Activated B cell treated with CpG ODN at 0.5 μM for 24 hours (primary cell): ENCODE data around the gene IL17RB. TPM values are rescaled to one million over a fixed set of nuclear protein-coding genes. Genes with fewer than 3 reads are reported as not detected.

ENCODE experiments used
- ATAC-seq: fragments of 200-7000 bp; cut with Tn5 transposase; one replicate; pipeline ENCODE4 v1.10.0; 2021; ENCODE audit warnings: low read depth, mild to moderate bottlenecking, moderate library complexity
- CTCF ChIA-PET: fragments of 350-600 bp; sonication (Branson Sonifier 250); formaldehyde crosslinking; loops from one replicate; lab custom pipeline; 2021; ENCODE audit warnings: antibody characterized with exemption; lab: Charles Lee
- POLR2A ChIA-PET: fragments of 350-600 bp; sonication (Branson Sonifier 250); formaldehyde crosslinking; loops from one replicate; lab custom pipeline; 2021; ENCODE audit warnings: antibody characterized with exemption; lab: Charles Lee
- DNase-seq: peaks from one replicate; pipeline ENCODE4 v3.0.0; 2022
- H3K27ac Mint-ChIP-seq: one replicate; pipeline ENCODE4 v1.8.0; 2020; ENCODE audit warnings: mixed read lengths
- H3K27me3 Mint-ChIP-seq: one replicate; pipeline ENCODE4 v1.8.0; 2021; ENCODE audit warnings: mixed read lengths
- H3K36me3 Mint-ChIP-seq: one replicate; pipeline ENCODE4 v1.8.0; 2021; ENCODE audit warnings: low read depth, mixed read lengths
- H3K4me1 Mint-ChIP-seq: one replicate; pipeline ENCODE4 v1.8.0; 2021; ENCODE audit warnings: mixed read lengths
- H3K4me3 Mint-ChIP-seq: one replicate; pipeline ENCODE4 v1.8.0; 2020; ENCODE audit warnings: mild to moderate bottlenecking, mixed read lengths
- H3K9me3 Mint-ChIP-seq: one replicate; pipeline ENCODE4 v1.8.0; 2020; ENCODE audit warnings: mixed read lengths
- CTCF ChIP-seq: fragments of 200-600 bp; IDR thresholded peaks from one replicate; pipeline ENCODE4 v1.8.0; 2022; ENCODE audit warnings: antibody characterized with exemption, mild to moderate bottlenecking
- intact Hi-C: fragments of 100-400 bp; cut with micrococcal nuclease; formaldehyde crosslinking; loops from one replicate; pipeline ENCODE4 v1.15.1; 2024
- total RNA-seq: library from RNA; stranded (reverse); gene quantifications from 2 replicates; pipeline ENCODE4 v1.2.3, GENCODE V29; 2022

The IL17RB gene
- total RNA-seq, result 3.0 and 3.8 TPM in 2 replicates

GRCh38 chr3:53846134-53846850 lies at the start of gene IL17RB, which contains the start of gene CHDH:
TSS of gene IL17RB (plus strand) at chr3:53846568. CDS start at chr3:53846589, 21 bp downstream.
TSS of gene CHDH (minus strand) at chr3:53846419. CDS start at chr3:53824008, 22,411 bp downstream.
- Mint-ChIP-seq H3K36me3 (no peaks in the 10 kb centered on the region), H3K9me3 (no peaks in the 10 kb centered on the region), H3K27ac (no peak within 1 kb of the TSS), H3K4me1 (peaks cover 34% of the 10 kb centered on the region), H3K27me3 (peaks cover 29% of the 10 kb centered on the region), H3K4me3 (peak within 1 kb of the TSS; percentile 76)
- POLR2A ChIA-PET, result no interaction called here
- peak; percentile 53 for ATAC-seq
- no peak for TF ChIP-seq CTCF
- intact Hi-C loops, result no loop called here
- CTCF ChIA-PET, result no interaction called here
- peak; percentile 31 for DNase-seq

GRCh38 chr3:53798144-53798543 lies 48.2 kb upstream of the IL17RB start:
- DNase-seq (no peak), ATAC-seq (no peak)
- CTCF ChIA-PET, result no interaction called here
- H3K27me3 Mint-ChIP-seq, result no peaks in the 10 kb centered on the region
- POLR2A ChIA-PET, result no interaction called here
- intact Hi-C loops, result no loop called here
- H3K27ac Mint-ChIP-seq, result no peak overlapping the region
- H3K9me3 Mint-ChIP-seq, result no peaks in the 10 kb centered on the region
- no peaks in the 10 kb centered on the region for H3K36me3 Mint-ChIP-seq
- H3K4me3 Mint-ChIP-seq, result no peak overlapping the region
- no peak for TF ChIP-seq CTCF
- H3K4me1 Mint-ChIP-seq, result no peaks in the 10 kb centered on the region

GRCh38 chr3:53799338-53799865 lies 47.0 kb upstream of the IL17RB start:
- no peaks in the 10 kb centered on the region for H3K9me3 Mint-ChIP-seq
- H3K27me3 Mint-ChIP-seq, result no peaks in the 10 kb centered on the region
- intact Hi-C loops, result no loop called here
- ChIA-PET POLR2A (no interaction called here), CTCF (no interaction called here)
- no peak overlapping the region for H3K4me3 Mint-ChIP-seq
- no peaks in the 10 kb centered on the region for H3K4me1 Mint-ChIP-seq
- no peaks in the 10 kb centered on the region for H3K36me3 Mint-ChIP-seq
- no peak for ATAC-seq
- no peak for DNase-seq
- H3K27ac Mint-ChIP-seq, result no peak overlapping the region
- TF ChIP-seq CTCF, result no peak

GRCh38 chr3:53800041-53800906 lies 46.1 kb upstream of the IL17RB start:
- CTCF ChIA-PET, result no interaction called here
- H3K36me3 Mint-ChIP-seq, result no peaks in the 10 kb centered on the region

More at GRCh38 chr3:53800041-53800906, 46.1 kb upstream of the IL17RB start:
- H3K27ac Mint-ChIP-seq, result no peak overlapping the region
- no peak for TF ChIP-seq CTCF
- DNase-seq, result no peak
- POLR2A ChIA-PET, result no interaction called here
- intact Hi-C loops, result no loop called here
- no peaks in the 10 kb centered on the region for H3K9me3 Mint-ChIP-seq
- no peak overlapping the region for H3K4me3 Mint-ChIP-seq
- no peaks in the 10 kb centered on the region for H3K4me1 Mint-ChIP-seq
- no peak for ATAC-seq
- H3K27me3 Mint-ChIP-seq, result no peaks in the 10 kb centered on the region
